Ishikawa (cell line): ENCODE measurements around the gene CDK7.

Experiments used
- REST ChIP-seq: IDR thresholded peaks from 2 replicates; pipeline ENCODE4 v1.6.1; 2012; ENCODE audit warnings: low read depth, mild to moderate bottlenecking
- YY1 ChIP-seq: IDR thresholded peaks from 2 replicates; pipeline ENCODE4 v1.6.1; 2012; ENCODE audit warnings: low read depth

DNA sequence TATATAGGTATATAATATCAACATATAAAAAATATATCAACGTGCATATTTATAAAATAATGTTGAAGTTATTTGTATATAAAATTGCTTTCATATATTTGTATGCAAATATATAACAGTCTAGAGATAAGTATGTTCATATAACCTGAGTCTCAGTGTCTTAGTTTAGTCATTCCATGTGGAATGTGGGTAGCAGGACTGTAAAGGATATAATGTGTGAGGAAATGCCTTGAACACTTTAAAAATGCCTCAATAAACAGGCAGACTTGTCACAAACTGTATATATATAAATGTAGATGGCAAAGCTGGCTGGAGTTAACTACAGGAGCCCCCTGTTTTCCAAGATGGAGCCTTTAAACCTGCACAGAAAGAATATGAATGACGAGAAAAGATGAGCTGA is 49.5 kb downstream of the CDK7 start:
- no peak for TF ChIP-seq YY1
- TF ChIP-seq REST, result no peak
